ENCODE data around the gene SLC9A4.
"Not testable (repeated sequence)": the region's sequence is repeated elsewhere in the genome, so short reads cannot be mapped to it uniquely, and the experiment has no call there.

DNA sequence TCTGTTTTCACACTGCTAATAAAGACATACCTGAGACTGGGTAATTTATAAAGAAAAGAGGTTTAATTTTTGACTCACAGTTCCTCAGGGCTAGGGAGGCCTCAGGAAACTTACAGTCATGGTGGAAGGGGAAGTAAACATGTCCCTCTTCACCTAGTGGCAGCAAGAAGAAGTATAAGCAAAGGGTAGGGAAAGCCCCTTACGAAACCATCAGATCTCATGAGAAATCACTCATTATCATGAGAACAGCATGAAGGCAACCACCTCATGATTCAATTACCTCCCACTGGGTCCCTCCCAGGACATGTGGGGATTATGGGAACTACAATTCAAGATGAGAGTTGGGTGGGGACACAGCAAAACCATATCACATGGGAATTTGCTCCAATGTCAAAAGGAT, 89.5 kb downstream of the SLC9A4 start:
- not testable (repeated sequence) for TF ChIP-seq CTCF (conservative IDR thresholded peaks at IDR 0.05; ENCODE audit: low read depth, low read length); POLR2A (IDR thresholded peaks at IDR 0.05; ENCODE audit: low read depth, low read length); MAZ (IDR thresholded peaks at IDR 0.05; ENCODE audit: borderline replicate concordance, low read depth, low read length); FOS (IDR thresholded peaks at IDR 0.05; ENCODE audit: low read depth, low read length); NFE2L2 (IDR thresholded peaks at IDR 0.05; ENCODE audit: low read depth, low read length); RCOR1 (IDR thresholded peaks at IDR 0.05; ENCODE audit: insufficient replicate concordance, low read length); SMC3 (IDR thresholded peaks at IDR 0.05; ENCODE audit: low read depth, low read length); RAD21 (IDR thresholded peaks at IDR 0.05; ENCODE audit: low read length); CEBPB (IDR thresholded peaks at IDR 0.05; ENCODE audit: low read depth, low read length); BHLHE40 (IDR thresholded peaks at IDR 0.05; ENCODE audit: low read depth, low read length); CHD1 (IDR thresholded peaks at IDR 0.05; ENCODE audit: low read depth, low read length); MAFK (IDR thresholded peaks at IDR 0.05; ENCODE audit: low read depth, low read length)
- TF ChIP-seq, protein P1, sequence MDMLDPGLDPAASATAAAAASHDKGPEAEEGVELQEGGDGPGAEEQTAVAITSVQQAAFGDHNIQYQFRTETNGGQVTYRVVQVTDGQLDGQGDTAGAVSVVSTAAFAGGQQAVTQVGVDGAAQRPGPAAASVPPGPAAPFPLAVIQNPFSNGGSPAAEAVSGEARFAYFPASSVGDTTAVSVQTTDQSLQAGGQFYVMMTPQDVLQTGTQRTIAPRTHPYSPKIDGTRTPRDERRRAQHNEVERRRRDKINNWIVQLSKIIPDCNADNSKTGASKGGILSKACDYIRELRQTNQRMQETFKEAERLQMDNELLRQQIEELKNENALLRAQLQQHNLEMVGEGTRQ (IDR thresholded peaks at IDR 0.05; ENCODE audit: low read depth, low read length) = not testable (repeated sequence)
